ENCODE results near the gene SYTL1. TPM values are rescaled to one million over a fixed set of nuclear protein-coding genes. Genes with fewer than 3 reads are reported as not detected.

The SYTL1 gene
- total RNA-seq, 1 donor from 2014 or later: 0.13 TPM

GRCh38 chr1:27363766-27364695, 22.2 kb downstream of the SYTL1 start:
- no peak for DNase-seq (ENCODE audit: low read depth in 2 of 2)

DNA sequence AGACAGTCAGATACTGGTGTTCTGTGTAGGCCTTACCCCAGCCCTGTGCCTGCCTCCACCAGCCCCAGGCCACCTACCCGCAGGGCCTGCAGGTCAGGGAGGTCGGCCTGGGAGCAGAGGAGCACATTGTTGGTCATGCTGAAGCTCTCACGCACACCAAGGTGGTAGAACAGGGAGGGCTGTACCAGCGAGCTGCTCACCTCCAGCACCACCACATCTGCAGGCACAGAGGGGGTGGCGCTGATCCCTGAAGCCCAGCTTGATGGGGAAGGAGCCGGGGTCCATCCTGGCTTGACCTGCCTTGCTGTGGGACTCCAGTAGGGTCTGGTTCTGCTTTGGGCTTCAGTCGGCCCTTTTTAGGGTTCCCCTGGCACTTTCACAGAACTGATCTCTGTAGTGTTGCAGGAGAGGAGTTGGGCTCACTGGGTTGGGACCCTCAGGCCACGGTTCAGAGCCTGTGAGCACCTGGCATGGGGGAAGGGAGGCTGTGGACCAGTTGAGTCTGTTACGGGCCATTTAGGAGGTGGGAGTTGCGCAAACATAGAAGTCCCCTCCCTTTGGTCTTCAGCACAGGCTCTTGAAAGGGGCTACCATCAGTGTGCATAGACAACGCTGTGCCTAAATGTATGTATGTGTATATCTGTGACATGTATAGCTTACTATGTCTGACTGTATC, 23.0 kb downstream of the SYTL1 start:
- DNase-seq (ENCODE audit: low read depth in 2 of 2): no peak

GRCh38 chr1:27365372-27366112, 23.7 kb downstream of the SYTL1 start:
- peak; percentile 47 to 86 for DNase-seq (ENCODE audit: low read depth in 2 of 2)

- peak; percentile 35 to 82 for DNase-seq (ENCODE audit: low read depth in 2 of 2)
These were observed 24.2 kb downstream of the SYTL1 start for GRCh38 chr1:27366113-27366410.

DNA sequence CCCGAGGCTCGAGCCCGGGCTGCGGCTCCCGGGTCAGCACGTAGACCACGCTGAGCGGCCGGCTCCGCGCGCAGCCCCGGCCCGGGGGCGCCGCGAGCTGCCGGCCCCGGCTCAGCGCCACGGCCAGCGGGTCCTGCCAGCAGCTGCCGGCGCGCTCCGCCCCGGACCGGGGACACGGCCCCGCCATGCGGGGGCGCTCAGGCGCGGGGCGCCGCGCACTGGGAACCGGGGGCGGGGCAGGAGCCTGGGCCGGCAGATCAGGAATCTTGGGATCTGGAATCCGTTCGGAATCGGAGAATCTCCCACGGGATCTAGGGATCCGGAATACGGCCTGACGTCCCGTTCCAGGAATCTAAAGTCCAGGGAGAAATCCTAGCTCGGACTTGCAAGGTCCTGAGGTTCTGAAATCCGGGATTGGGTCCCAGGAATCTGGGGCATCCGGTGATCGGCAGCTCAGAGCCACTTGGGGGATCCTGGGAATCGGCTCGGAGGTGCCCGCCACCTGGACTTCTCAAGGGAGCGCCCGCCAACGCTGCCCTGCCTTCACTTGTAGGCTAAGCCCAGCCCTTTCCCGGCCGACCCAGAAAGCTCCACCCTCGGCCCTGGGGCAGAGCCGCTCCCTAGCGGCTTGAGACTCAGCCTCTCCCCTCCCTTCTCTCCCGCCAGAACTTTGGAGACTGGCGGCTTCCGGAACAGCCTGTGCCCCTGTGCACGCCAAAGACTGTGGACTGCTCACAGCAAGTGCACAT, 24.8 kb downstream of the SYTL1 start, which contains the start of gene MAP3K6:
MAP3K6 (minus strand) TSS at position 551 of the 749 bp plus-strand sequence; CDS start at position 187, 364 bp downstream.
- peak; percentile 4 to 64 for DNase-seq (ENCODE audit: low read depth in 2 of 2)

DNA sequence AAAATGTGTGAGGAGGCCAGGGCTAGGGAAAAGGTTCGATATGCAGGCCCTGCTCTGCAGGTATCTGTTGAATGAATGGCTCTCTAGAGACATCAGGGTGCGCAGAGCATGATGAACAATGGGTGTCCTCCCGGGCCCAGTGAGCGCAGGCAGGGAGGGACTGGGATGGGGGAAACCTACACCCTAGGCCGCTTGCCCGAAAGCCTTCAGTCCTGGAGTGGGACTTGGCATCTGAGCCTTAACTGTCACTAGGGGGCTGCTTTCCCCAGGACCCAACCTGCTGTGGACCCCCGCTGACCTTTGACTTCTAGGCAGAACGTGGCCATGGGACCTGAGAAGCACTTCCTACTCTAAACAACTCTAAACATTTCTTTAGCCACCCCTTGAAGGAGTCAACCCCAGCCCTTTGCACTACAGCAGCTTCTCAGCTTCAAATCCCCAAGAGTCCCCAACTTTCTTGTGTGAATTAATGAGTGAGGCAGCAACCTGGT, 25.4 kb downstream of the SYTL1 start:
- DNase-seq (ENCODE audit: low read depth in 2 of 2): no peak

DNA sequence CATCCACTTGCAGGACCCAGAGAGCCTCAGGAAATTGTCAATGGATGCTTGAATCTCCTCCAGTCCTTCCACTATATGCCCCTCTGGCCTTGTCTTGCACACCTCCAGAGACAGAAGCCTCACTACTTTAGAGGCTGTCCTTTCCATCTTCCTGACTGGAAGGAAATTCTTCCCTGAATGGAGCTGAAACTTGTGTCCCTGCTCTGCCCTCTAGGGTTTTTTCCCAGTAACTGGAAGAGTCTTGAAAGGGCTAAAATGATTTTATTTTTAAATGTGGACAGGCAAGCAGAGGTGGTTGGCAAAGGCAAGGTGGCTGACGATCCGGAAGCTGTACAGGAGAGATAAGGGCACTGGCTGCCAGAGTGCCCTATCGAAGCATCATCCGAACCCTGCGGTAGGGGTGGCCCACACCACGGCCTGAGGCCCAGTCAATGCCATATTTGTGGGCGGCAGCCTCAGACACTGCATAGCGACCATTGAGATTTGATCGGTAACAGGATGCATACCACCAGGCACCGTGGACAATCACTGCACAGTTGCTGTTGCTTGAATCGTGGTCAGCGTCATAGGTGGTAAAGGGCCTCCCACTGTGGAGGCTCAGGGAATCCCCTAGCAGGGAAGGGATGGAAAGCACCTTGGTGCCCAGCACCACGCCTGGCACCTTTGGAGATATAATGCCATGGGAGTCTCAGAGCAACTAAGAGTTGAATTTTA, 27.2 kb downstream of the SYTL1 start:
- peak in 1 of 2 donors; percentile 23 for DNase-seq (ENCODE audit: low read depth in 2 of 2)

GRCh38 chr1:27372022-27372807, 30.4 kb downstream of the SYTL1 start:
- no peak for DNase-seq (ENCODE audit: low read depth in 2 of 2)

DNA sequence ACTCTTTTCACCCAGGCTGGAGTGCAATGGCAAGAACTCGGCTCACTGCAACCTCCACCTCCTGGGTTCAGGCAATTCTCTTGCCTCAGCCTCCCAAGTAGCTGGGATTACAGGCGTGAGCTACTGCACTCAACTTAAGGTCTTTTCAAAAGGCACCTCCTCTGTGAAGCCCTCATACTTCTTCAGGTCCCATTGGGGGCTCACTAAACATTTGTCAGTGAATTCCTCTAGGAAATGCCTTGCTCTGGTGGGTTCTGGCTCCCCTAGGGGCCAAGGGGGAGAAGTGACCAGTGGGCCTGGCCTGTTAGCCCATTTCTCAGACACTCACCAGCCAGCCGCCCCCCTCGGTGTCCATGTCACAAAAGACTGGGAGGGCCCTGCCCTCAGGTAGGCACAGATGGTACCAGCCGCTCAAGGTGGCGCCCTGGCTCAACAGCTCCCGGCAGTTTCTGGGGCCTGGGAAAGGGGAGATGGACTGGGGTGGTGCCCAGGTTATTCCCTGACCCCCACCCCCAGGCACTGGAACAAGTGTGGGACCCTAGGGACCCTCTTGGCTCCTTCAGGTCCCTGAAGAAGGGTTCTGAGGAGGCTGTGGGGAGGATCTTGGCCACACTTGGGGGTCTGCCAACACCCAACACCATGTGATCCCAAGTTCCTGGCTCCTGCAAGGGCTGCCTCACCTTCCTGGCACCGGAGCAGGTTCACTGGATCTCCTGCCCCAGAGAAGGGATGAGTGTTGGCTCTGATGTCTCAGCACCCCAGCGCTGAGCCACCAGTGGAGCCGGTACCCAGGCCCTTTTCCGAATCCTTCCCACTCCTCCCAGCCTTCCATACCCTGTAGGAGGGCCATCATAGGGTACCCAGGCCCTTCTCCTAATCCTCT, 31.2 kb downstream of the SYTL1 start:
- no peak for DNase-seq (ENCODE audit: low read depth in 2 of 2)

GRCh38 chr1:27374362-27375086, 32.7 kb downstream of the SYTL1 start, which contains the start of gene FCN3:
TSS of gene FCN3 (minus strand) at chr1:27374824. CDS start at chr1:27374818, 6 bp downstream.
- no peak for DNase-seq (ENCODE audit: low read depth in 2 of 2)

GRCh38 chr1:27377760-27378495, 36.1 kb downstream of the SYTL1 start:
- DNase-seq (ENCODE audit: low read depth in 2 of 2): no peak

DNA sequence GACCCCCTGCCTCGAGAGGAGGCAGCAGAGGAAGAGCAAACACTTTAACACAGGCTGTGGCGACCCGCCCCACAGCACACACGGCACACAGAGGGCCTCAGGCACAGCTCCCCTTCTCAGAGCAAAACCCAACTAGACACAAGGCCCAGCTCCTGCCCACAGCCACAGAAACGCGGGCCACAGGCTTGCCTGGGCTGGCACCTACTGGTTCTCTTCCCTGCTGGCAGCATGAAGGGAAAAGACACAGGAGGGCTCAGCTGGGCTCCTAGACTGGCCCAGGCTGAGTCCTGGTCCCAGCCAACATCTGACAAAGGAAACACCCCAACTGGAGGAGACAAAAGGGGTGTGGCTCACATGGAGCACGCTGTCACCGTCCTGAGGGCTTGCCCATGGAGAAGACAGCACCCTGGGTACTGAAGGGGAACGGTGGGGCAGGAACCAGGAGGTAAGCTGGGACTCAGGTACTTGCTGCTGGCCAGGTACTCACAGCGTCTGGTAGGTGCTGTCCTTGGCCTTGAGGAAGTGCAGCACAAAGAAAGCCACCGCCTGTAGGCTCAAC, 37.8 kb downstream of the SYTL1 start:
- no peak for DNase-seq (ENCODE audit: low read depth in 2 of 2)

DNA sequence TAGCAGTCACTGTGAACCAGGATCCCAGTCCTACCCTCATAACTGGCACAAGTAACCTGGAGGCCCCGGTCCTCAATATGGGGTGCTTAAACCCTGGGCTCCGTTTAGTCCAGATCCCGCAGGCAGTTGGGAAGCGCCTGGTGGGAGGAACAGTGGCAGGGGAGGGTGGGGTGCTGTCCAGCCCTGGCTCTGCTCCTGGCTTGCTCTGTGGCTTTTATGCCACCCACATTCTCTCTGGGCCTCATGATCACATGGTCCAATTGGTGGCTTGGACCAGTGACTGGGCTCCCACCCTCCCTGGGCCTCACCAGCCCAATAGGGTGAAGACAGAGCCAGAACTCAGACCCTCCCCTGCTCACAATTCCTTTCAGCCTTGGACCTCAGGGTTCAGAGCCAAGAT, 38.4 kb downstream of the SYTL1 start:
- no peak for DNase-seq (ENCODE audit: low read depth in 2 of 2)

DNA sequence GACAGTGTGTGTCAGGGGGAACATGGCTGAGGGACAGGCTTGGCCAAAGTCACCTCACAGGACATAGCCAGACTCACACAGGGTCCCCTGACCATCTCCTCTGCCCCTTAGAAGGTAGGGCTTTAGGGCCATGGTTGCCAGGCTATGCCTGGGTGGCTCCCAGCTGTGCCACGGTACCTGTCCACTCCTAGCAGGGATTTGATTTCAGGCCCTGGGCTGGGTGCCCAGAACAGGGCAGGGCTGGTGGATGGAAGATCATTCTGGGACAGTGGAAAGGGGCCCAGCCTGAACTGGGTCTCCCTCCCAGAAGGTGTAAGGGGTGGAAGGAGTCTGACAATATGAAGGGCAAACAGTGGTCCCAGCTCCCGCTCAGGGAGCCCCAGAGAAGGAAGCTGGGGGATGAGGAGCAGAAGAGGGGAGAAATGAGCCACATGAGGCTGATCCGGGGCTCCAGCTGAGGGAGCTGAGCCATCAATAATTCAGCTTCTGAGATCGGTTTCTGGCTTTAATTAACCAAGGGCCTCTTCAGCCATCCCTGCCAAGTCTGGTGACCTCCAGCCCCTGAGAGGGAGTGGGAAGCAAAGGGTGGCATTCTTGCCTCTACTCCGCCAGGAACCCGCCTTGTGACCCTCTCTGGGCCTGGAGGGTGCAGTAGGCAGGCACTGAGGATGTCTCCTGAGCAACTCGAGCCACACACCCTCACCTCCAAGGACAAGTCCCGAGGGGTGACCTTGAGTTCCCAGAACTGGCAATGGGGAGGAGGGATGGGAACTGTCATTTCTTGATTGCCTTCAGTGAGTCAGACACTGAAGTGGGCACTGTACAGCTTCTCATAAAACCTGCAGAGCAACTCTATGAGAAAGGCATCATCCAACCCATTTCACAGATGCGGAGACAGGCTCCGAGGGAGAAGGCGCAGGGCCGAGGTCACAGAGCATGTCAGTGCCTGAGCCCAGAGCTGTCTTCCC, 39.2 kb downstream of the SYTL1 start:
- no peak for DNase-seq (ENCODE audit: low read depth in 2 of 2)

- no peak for DNase-seq (ENCODE audit: low read depth in 2 of 2)
These were observed 40.3 kb downstream of the SYTL1 start for GRCh38 chr1:27381969-27382762.

Measured in dermis microvascular lymphatic vessel endothelial cell (primary cell).